HG03442 (cell line): ENCODE measurements around the gene COA6.
"Not testable (repeated sequence)": the region's sequence is repeated elsewhere in the genome, so short reads cannot be mapped to it uniquely, and the experiment has no call there.

Experiments used
- ATAC-seq: cut with Tn5 transposase; IDR thresholded peaks from one replicate; pipeline ENCODE4 v1.9.1; 2021; ENCODE audit warnings: mild to moderate bottlenecking, moderate library complexity; ENCODE audit not compliant: unreplicated experiment

Gene COA6

DNA sequence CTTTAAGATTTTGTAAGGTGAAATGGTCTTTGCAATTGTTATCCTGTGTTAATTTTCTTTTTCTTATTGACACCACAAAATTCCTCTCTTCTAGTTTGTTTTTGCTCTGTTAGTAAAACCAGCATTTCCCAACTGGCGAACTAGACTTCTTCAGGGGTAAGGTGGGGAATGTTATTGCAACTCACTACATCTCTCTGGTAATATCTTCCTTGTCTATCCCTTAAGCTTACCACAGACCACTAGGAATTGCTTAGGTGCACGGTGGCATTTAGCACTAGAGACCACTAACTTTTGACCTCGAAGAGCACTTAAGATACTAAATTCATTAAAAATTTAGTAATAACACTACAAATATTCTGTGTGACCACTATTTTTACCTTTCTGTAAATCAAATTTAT is 4.2 kb upstream of the COA6 start:
- no peak for ATAC-seq

- ATAC-seq: no peak
These were observed 3.5 kb upstream of the COA6 start for GRCh38 chr1:234369784-234370183.

- ATAC-seq: no peak
These were observed 1.8 kb upstream of the COA6 start for GRCh38 chr1:234371414-234371813.

DNA sequence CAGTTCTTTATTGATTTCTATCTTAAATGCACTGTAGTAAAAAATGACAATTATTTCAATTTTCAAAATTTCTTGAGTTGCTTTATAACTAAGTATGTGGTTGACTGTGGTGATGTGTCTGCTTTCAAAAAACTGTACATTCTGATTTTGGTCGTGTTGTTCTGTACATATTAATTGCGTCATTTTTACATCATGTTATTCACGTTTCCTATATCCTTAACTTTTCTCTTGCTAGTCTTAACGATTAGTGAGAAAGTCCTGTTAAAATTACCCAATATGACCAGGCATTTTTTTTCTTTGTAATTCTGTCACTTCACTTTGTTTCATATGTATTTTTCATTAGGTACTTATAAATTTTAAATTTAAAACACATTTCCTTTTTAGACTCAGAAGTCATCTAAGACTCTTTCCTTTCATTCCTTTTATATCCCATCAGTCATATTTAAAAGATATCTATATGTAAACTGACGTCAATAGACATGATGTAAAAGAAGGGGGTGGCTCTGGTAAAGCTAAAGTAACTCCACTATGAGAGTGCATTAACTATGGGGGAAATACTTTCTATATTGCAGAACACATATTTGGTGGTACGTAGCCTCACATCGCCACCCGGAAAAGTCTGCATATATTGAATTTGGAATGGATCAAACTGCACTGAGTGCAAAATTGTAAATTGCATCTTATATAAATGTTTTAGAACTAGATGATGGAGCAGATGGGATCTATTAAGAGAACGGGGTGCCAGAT is 1.1 kb upstream of the COA6 start:
- ATAC-seq: no peak

DNA sequence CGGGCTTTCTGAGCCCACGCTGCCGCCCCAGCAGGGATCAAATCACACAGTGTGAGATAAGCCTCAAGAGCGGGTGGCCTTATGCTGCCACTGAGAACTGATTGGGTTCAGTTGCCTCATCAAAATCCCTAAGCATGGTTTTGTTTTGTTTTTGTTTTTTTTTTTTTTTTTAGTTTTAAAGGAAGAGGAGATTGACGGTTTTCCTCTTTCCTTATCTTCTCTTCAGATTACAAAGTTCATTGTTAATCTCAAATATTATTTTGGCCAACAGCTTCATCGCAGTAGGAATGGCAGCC is 651 bp downstream of the COA6 start:
- ATAC-seq: no peak

DNA sequence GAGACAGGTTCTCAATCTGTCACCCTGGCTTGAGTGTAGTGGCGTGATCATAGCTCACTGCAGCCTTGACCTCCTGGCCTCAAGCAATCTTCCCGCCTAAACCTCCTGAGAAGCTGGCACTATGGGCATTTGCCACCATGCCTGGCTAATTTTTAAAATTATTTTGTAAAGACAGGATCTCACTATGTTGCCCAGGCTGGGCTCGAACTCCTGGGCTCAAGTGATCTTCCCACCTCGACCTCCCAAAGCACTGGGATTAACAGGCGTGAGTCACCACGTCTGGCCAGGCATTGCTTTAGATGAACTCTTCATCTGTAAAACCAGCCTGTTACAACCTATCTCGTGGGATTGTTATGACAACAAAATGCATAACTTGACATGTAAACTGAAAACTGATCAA is 2.4 kb downstream of the COA6 start:
- ATAC-seq: no peak

- not testable (repeated sequence) for ATAC-seq
These were observed 6.4 kb downstream of the COA6 start for GRCh38 chr1:234379591-234380109.

GRCh38 chr1:234381699-234382555 is 8.7 kb downstream of the COA6 start:
- no peak for ATAC-seq

GRCh38 chr1:234386122-234386521 is 12.9 kb downstream of the COA6 start:
- no peak for ATAC-seq

- no peak for ATAC-seq
These were observed 14.8 kb downstream of the COA6 start for GRCh38 chr1:234388094-234388493.

- ATAC-seq: no peak
These were observed 19.9 kb downstream of the COA6 start for GRCh38 chr1:234393190-234393589.

DNA sequence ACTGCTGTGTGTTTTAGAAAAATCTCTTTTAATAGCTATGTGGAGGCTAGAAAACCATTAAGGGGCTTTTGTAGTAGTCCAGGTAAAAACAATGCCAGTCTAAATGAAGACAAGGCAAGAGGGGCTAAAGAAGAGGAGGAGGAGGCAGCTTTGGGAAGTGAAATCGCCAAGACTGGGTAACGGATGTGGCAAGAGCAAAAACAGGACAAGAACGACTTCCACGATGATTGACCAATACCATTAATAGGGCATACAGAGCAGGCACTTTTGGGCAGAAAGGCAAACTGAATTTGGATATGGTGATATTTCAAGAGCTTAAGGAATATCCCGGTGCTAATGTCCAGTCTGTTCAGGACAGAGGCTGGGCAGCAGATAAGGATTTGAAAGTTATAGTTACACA is 22.0 kb downstream of the COA6 start:
- no peak for ATAC-seq

DNA sequence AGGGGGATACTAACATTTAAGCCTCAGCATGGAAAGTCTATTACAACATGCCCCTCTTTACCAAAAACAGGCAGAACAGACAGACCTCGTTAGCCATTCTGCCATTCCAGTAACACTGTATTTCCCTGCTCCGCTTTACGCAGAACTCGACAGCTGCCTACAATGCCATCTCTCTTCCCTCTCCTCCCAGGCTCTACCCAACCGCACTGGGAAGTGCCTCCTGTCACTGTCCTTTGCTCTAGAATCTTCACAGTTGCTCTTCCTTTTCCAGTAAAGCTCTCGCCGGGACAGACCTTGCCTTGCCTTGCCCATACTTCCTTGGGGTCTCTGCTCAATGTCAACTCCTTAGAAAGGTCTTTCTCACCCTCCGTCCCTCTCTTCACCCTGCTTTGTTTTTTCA is 22.8 kb downstream of the COA6 start:
- ATAC-seq: no peak

DNA sequence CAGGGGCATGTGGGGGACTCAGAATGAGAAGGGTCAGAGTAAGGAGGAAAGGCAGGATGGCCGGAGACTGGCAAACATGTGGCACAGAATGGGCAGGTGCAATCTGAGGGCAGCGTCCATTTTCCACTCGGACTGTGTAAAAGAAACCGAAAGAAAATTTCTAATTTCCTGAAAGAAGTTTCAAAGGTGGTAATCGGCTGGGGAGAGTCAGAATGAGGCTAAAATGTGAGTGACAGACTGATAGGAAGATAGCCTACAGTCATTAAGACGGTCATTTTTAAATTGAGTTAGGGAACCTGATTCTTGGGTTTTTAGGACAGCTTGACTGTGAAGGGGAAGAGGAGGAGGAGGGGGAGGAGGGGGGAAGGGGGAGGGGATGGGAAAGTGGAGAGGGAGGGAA is 23.6 kb downstream of the COA6 start:
- no peak for ATAC-seq

DNA sequence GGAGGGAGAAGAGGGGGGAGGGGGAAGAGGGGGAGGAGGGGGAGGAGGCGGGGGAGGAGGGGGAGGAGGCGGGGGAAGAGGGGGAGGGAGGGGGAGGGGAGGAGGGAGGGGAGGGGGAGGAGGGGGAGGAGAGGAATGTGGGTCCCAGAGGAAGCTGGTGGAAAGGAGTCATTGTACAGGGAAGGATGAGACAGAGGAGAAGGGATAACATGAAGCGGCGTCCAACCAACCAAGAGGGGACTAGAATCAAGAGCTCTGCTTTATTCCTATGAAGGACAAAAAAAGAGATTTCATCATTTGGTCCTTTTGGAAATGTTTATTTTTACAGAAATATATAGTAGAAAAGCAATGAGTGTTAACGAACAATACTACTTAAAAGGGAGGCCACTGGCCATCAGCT is 24.5 kb downstream of the COA6 start:
- ATAC-seq: no peak

DNA sequence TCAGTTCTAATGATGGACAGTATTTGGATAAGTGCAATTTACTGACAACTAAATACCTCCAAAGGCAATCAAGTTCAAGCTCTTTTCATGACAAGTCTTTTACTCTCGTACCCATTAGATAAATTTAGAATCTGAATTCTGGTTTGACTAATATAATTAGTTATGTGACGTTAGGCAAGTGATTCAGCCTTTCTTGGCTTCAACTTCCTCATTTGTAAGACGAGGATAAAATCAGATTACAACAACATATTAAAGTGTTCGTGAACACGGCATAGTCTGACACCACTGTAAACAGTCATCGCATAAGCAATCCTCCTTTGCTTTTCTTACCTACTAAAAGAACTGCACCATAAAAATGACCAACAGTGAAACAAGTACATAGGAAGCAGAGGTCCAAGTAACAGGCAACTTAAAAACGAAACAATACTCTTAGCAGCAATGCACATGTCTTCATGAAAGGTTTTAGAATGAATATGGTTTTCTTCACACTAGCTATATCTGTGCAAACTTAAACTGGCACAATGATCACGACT is 25.7 kb downstream of the COA6 start:
- peak; percentile 53 for ATAC-seq

DNA sequence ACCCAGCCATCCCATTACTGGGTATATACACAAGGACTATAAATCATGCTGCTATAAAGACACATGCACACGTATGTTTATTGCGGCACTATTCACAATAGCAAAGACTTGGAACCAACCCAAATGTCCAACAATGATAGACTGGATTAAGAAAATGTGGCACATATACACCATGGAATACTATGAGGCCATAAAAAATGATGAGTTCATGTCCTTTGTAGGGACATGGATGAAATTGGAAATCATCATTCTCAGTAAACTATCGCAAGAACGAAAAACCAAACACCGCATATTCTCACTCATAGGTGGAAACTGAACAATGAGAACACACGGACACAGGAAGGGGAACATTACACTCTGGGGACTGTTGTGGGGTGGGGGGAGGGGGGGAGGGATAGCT is 26.3 kb downstream of the COA6 start:
- ATAC-seq: not testable (repeated sequence)

- no peak for ATAC-seq
These were observed 27.5 kb downstream of the COA6 start for GRCh38 chr1:234400773-234401172.

GRCh38 chr1:234401658-234402057 is 28.4 kb downstream of the COA6 start:
- ATAC-seq: no peak

DNA sequence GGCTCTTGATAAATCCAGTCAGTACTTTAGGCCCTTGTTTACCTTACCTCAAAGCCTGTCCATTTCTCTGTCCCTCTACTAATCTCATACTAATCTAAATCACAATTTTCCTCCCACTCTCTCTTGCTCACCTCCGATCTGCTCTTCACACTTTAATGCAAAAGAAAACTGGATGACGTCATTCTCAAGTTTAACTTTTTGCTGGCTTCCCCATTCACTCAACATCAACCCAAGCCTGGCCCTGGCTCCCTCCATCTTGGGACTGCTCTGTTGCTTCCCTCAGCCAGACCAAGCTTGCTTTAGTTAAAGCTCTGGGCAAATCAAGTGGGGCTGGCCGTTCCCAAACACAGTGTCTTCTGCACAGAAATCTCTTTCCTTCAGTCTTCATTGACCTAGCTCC is 29.7 kb downstream of the COA6 start:
- ATAC-seq: no peak

DNA sequence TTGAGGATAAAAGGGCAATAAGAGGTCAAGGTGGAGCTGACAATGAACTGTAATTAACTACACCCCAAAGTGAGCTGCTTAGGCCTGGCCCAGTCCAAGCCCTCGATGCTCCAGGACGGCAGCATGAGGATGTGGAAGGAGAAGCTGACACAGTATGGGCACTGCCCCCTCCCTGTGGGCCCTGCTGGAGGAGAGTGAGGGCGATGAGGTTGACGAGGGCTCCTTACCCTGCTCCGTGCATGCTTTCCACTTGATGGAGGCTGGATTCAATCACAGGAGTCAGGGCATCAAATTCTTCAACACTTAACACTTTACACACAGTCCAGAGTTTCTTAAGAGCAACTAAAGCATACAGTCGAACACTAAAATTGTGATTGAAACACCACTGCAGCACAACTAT is 32.4 kb downstream of the COA6 start:
- ATAC-seq: no peak

DNA sequence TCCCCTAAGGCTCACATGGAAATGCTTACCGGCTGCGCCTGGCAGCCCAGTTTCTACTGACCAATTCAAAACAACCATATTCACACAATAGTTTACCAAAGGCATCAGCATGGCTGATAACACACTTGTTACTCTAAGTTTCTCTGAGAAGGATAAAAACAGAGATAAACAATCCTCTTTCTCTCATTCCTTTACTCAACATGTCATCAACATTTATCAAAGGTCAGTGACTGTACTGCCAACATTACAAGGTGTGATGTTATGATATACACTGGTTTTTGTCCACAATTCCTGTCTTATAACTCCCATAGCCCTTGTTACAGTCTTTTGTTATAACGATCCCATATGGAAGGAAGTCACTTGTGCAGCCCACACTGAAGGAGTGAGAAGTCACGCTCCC is 33.6 kb downstream of the COA6 start:
- ATAC-seq: no peak
